HG02763 (cell line): Measurements from ENCODE around the gene ALKBH6.
"Not testable (repeated sequence)": the region's sequence is repeated elsewhere in the genome, so short reads cannot be mapped to it uniquely, and the experiment has no call there.

ENCODE experiments used
- ATAC-seq: cut with Tn5 transposase; IDR thresholded peaks from one replicate; pipeline ENCODE4 v1.9.1; 2021; ENCODE audit warnings: mild to moderate bottlenecking, moderate library complexity; ENCODE audit not compliant: unreplicated experiment

ALKBH6 gene

GRCh38 chr19:35993923-35994598 is 20.0 kb downstream of the ALKBH6 start:
- no peak for ATAC-seq

- ATAC-seq, result no peak
These were observed 20.9 kb downstream of the ALKBH6 start for GRCh38 chr19:35992907-35993765.

DNA sequence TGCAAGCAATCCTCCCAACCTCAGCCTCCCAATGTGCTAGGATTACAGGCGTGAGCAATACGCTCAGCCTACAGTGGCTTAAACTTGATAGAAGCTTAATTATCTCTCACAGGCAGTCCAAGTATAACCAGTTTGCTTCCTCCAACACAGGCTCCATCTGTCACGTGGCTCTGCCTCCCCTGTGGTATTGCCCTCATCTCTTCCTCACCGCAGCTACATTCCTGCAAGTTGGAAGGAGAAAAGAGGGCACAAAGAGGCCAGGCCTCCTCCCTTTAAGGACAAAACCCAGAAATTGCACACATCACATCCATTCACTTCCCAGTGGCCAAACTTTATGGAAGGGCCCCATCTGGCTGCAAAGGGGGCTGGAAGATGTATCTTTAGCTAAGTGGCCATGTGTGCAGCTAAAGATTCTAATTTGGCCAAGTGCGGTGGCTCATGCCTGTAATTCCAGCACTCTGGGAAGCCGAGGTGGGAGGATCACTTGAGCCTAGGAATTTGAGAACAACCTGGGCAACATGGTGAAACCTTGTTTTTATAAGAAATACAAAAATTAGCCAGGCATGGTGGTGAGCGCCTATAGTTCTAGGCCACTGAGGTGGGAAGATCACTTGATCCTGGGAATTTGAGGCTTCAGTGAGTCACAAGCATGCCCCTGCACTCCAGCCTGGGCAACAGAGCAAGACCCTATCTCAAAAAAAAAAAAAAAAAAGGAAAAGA is 22.1 kb downstream of the ALKBH6 start:
- ATAC-seq, result no peak

DNA sequence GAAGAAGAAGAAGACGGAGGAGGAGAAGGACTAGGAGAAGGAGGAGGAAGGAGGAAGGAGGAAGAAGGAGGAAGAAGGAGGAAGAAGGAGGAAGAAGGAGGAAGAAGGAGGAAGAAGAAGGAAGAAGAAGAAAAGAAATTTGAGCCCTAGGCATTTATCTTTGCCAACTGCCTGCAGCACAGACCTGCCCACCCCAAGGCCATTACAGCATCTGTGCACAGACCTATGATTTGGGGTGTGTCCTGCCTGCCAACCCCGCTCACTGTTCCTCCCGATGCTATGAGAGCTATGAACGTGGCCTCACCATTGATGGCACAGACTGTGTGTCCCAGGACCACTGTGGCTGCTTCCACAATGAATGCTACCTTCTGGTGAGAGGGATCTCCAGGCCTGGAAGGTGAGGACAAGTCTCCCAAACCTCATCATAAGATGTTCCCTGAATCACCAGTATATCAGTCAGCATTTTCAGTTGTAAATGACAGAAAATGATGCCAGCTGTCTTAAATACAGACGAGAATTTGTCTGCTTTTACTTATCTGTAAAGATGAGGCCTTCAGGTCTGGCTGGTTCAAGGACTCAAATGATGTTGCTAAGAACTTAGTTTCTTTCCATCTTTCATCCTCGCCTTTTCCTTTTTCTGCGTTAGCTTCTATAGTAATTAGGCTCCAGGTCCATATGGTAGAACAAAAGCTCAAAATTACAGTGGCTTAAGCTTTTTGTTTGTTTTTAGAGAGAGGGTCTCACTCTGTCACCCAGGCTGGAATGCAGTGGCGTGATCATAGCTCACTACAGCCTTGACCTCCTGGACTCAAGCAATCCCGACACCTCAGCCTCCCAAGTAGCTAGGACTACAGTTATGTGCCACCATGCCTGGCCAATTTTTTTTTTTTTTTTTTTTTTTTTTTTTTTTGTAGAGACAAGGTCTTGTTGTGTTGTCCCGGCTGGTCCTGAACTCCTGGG is 23.0 kb downstream of the ALKBH6 start:
- ATAC-seq, result no peak

GRCh38 chr19:35990156-35990555 is 23.9 kb downstream of the ALKBH6 start:
- ATAC-seq, result no peak

DNA sequence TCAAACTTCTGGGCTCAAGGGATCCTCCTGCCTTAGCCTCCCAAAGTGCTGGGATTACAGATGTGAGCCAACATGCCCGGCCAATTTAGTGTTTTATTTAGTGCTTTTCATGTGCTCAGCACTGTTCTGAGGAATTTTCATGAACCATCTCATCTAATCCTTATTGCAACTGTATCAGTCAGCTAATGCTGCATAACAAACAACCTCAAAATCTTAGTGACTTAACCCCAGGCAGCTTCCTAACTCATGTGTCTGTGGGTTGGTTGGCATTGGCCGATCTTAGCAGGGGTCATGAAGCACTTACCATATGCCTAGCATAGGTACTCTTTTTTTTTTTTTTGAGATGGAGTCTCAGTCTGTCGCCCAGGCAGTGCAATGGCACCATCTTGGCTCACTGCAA is 25.2 kb downstream of the ALKBH6 start:
- ATAC-seq, result no peak

DNA sequence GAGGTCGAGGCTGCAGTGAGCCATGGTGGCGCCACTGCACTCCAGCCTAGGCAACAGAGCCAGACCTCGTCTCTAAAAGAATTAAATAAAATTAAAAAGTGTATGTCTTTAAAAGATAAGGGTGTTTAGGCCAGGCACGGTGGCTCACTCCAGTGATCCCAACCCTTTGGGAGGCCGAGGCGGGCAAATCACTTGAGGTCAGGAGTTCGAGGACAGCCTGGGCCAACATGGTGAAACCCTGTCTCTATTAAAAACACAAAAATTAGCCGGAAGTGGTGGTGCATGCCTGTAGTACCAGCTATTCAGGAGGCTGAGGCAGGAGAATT is 26.5 kb downstream of the ALKBH6 start:
- no peak for ATAC-seq

- ATAC-seq, result no peak
These were observed 27.1 kb downstream of the ALKBH6 start for GRCh38 chr19:35986664-35987570.

DNA sequence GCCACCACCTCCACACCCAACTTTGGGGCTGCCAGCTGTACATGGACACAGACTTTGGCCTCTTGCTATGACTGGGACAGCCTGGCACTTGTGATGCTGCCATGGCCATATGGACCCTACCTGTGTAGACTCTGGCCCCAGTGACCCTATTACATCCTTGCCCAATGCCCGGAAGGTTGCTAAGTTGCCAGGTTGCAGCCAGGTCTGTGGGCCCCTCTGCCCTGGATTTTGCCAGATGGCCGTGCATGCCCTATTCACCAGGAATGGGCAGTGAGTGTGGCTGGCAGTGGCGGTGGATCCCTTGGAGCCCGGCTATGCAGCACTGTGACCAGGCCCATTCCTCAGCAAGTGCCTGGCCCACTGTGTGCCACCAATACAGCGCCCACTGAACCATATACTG is 27.9 kb downstream of the ALKBH6 start:
- no peak for ATAC-seq

DNA sequence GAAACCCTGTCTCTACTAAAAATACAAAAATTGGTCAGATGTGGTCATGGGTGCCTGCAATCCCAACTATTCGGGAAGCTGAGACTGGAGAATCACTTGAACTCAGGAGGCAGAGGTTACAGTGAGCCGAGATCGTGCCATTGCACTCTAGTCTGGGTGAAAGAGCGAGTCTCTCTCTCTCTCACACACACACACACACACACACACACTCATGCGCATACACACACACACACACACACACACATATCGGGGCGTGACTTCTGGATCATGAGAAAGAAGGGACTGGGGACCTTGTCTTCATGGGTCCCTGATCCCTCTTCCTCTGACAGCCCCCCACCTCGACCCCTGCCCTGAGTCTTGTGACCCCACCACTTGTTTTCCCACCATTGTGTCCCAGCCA is 30.8 kb downstream of the ALKBH6 start:
- no peak for ATAC-seq

GRCh38 chr19:35980997-35981396 is 33.0 kb downstream of the ALKBH6 start:
- not testable (repeated sequence) for ATAC-seq

DNA sequence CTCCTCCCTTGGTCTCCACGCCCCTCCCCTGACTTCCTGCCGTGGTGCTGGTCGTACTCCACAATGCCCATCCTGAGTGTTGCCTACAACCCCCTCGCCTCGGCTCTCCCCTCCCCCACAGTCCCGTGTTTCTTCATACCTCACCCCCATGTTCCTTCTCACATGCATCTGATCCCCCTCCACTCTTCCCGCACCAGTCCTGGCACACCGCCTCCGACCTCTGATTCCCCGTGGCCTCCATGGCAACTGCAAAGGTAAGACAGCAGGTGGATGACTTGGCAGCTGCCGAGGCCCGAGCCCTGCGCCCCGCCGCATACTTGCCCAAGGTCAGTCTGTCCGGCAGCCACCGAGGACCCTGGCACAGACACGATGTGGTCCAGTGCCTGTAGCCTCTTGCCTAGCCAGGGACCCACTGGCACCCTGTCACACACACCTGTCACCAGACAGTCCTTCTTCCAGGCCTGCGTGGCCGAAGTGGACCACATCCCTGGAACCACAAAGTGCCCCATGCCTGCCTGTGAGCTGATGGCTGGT is 35.1 kb downstream of the ALKBH6 start:
- no peak for ATAC-seq

- no peak for ATAC-seq
These were observed 35.7 kb downstream of the ALKBH6 start for GRCh38 chr19:35978271-35978670.

DNA sequence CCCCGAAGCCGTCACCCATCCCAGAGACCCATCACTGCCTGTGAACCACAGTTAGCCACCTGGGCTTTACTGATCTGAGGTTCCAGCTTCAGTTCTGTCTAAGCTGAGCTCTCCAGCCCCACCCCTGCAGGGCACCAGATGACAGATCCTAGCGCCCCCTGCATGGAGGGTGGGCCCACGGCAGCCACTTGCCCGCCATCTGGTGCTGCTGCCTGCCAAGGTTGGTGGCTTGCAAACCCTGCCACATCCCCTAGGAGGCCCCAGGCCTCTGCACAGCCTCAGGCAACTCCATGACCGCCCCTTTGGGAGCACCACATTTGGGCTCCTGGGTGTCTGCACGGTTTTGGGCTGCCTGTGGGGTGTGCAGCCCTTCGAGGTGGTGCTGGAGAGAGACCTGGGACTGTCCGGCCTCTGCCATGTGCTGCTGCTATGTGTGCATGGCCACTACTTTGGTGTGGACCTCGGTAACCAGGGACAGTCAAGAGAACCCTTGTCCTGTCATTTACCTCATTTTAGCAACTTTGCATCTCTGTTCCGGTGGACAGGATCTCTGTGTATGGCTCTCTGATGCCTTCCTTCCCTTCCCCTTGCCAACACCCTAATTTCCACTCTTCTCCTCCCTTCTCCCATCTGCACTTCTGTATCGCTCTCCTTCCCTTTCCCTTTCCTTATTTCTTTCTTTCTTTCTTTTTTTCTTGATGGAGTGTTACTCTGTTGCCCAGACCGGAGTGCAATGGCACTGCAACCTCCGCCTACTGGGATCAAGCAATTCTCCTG is 36.4 kb downstream of the ALKBH6 start:
- no peak for ATAC-seq

GRCh38 chr19:35975608-35976214 is 38.3 kb downstream of the ALKBH6 start:
- ATAC-seq, result no peak

DNA sequence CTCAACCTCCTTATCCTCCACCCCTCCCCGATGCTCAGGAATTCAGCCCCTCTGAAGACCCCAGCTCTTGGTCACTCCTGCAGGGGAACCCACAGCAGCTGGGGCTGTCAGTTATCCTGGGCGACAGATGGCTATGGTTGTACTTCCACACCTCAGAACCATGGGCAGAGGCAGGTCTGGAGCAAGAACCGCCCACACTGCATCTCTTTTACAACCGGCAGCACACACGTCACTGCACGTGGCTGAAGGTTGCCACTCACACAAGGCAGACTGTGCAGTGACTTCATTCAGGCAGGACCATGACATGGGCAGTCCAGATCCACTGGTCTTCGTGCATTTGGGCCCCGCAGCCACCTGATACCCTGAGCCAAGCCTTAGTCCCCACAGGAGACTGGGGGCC is 40.5 kb downstream of the ALKBH6 start:
- ATAC-seq, result no peak

GRCh38 chr19:35966771-35967170 is 47.2 kb downstream of the ALKBH6 start:
- ATAC-seq, result no peak

DNA sequence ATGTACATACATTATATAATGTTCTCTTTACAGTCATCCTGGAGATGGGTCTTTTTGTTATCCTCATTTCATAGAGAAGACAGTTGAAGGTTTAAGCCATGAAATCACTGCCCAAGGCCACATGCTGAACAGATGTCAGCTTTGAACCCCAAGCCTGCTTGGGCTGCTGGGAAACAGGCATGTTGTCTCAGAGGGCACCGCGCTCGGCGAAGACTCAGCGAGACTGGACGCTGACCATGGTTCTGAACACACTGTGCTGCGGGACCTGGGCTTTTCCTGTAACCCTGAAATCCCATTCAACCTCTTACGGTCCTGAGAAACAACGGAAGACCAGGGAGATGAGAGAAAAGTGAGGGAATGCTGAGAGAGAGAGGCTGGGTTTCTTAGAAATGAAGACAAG is 50.5 kb downstream of the ALKBH6 start:
- no peak for ATAC-seq
